Measurements from ENCODE around the gene LRIG3. TPM values are rescaled to one million over a fixed set of nuclear protein-coding genes. Genes with fewer than 3 reads are reported as not detected.
A peak's percentile ranks its signal among the peaks of the same experiment; 100 is the strongest.
"Not testable (repeated sequence)": the region's sequence is repeated elsewhere in the genome, so short reads cannot be mapped to it uniquely, and the experiment has no call there.

The LRIG3 gene
- total and polyA plus RNA-seq, 12 donors, result 1.1 to 24.1 (median 3.5) TPM

GRCh38 chr12:58860788-58861240, 59.5 kb downstream of the LRIG3 start:
- Histone ChIP-seq H3K4me3 (no peak overlapping the region), H3K9me3 (replicated peaks in 1 of 3) (no peaks in the 10 kb centered on the region), H3K27me3 (no peaks in the 10 kb centered on the region), H3K36me3 (replicated peaks in 1 of 2) (no peaks in the 10 kb centered on the region), H3K4me1 (replicated peaks in 1 of 2) (no peaks in the 10 kb centered on the region), H3K27ac (no peak overlapping the region)
- 71 to 81% (median 78%) methylated on average over 4 of the region's 4 CpGs for WGBS, 4 donors
- DNase-seq, result no peak
- TF ChIP-seq CTCF (IDR thresholded peaks at IDR 0.05), result no peak
- no peak for TF ChIP-seq POLR2A (IDR thresholded peaks at IDR 0.05)
- intact Hi-C loops (cut with DNase I), result no loop called here

GRCh38 chr12:58860056-58860787, 60.1 kb downstream of the LRIG3 start:
- H3K36me3 ChIP-seq (replicated peaks in 1 of 2), result no peaks in the 10 kb centered on the region
- TF ChIP-seq CTCF (IDR thresholded peaks at IDR 0.05) (no peak), POLR2A (IDR thresholded peaks at IDR 0.05) (no peak)
- intact Hi-C loops (cut with DNase I), result no loop called here
- H3K9me3 ChIP-seq (replicated peaks in 1 of 3), result no peaks in the 10 kb centered on the region
- H3K27me3 ChIP-seq, result no peaks in the 10 kb centered on the region
- DNase-seq, result peak; percentile 34 to 72 (median 55)
- no peaks in the 10 kb centered on the region for H3K4me1 ChIP-seq (replicated peaks in 1 of 2)
- H3K4me3 ChIP-seq, result no peak overlapping the region
- WGBS, 4 donors, result 54 to 82% (median 57%) methylated on average over 6 to 8 of the region's 8 CpGs
- H3K27ac ChIP-seq, result no peak overlapping the region

- Histone ChIP-seq H3K4me1 (replicated peaks in 1 of 2) (no peaks in the 10 kb centered on the region), H3K4me3 (no peak overlapping the region), H3K9me3 (replicated peaks in 1 of 3) (no peaks in the 10 kb centered on the region), H3K27ac (no peak overlapping the region), H3K36me3 (replicated peaks in 1 of 2) (no peaks in the 10 kb centered on the region), H3K27me3 (no peaks in the 10 kb centered on the region)
- intact Hi-C loops (cut with DNase I), result no loop called here
- TF ChIP-seq POLR2A (IDR thresholded peaks at IDR 0.05) (no peak), CTCF (IDR thresholded peaks at IDR 0.05) (no peak)
- 86 to 94% (median 91%) methylated on average over 5 of the region's 5 CpGs for WGBS, 4 donors
- DNase-seq, result no peak
Observed at GRCh38 chr12:58858030-58858429, 62.3 kb downstream of the LRIG3 start.

- H3K9me3 ChIP-seq (replicated peaks in 1 of 3); H3K27ac ChIP-seq; intact Hi-C loops (cut with DNase I); DNase-seq; H3K4me3 ChIP-seq; H3K4me1 ChIP-seq (replicated peaks in 1 of 2); H3K27me3 ChIP-seq; H3K36me3 ChIP-seq (replicated peaks in 1 of 2): not testable (repeated sequence)
- WGBS, 4 donors, result 33 to 57% (median 49%) methylated on average over 1 of the region's 1 CpG
Observed at GRCh38 chr12:58857206-58857605, 63.1 kb downstream of the LRIG3 start.

- 70 to 74% (median 72%) methylated on average over 5 of the region's 5 CpGs for WGBS, 4 donors
- H3K4me3 ChIP-seq; H3K27ac ChIP-seq; intact Hi-C loops (cut with DNase I); H3K36me3 ChIP-seq (replicated peaks in 1 of 2); H3K27me3 ChIP-seq; DNase-seq; H3K4me1 ChIP-seq (replicated peaks in 1 of 2); H3K9me3 ChIP-seq (replicated peaks in 1 of 3): not testable (repeated sequence)
Observed at GRCh38 chr12:58855630-58856029, 64.7 kb downstream of the LRIG3 start.

Measured in adrenal gland (tissue), 12 donors.